MM.1S (cell line): Measurements from ENCODE around the gene AANAT.

ENCODE experiments used
- CTCF ChIP-seq: fragments of 300-600 bp; sonication (generic); IDR thresholded peaks from 2 replicates; pipeline ENCODE4 v1.5.1; 2016; ENCODE audit warnings: antibody characterized with exemption, low read length, mixed read lengths
- EZH2 ChIP-seq: fragments of 300-600 bp; sonication (generic); optimal IDR thresholded peaks from 2 replicates; pipeline ENCODE3; 2017; ENCODE audit warnings: low read depth, mild to moderate bottlenecking, antibody characterized with exemption, low read length, mixed read lengths
- EZH2phosphoT487 ChIP-seq: fragments of 300-600 bp; sonication (generic); IDR thresholded peaks from 2 replicates; pipeline ENCODE4 v1.6.1; 2018; ENCODE audit warnings: antibody characterized with exemption, low read length

- TF ChIP-seq CTCF (peak; percentile 51), EZH2 (no peak), EZH2phosphoT487 (no peak)
These were observed 34.6 kb upstream of the AANAT start for GRCh38 chr17:76432712-76433336.
